HG03342 (cell line): Measurements from ENCODE around the gene CPE.
"Not testable (repeated sequence)": the region's sequence is repeated elsewhere in the genome, so short reads cannot be mapped to it uniquely, and the experiment has no call there.

Experiments
- ATAC-seq: cut with Tn5 transposase; IDR thresholded peaks from one replicate; pipeline ENCODE4 v1.9.1; 2021; ENCODE audit warnings: mild to moderate bottlenecking, moderate library complexity; ENCODE audit not compliant: unreplicated experiment

Gene CPE

GRCh38 chr4:165378745-165379677 lies at the start of gene CPE:
Gene CPE, plus strand, starts transcription at chr4:165379008. Its CDS starts 214 bp downstream, at chr4:165379222.
- peak; percentile 91 for ATAC-seq

GRCh38 chr4:165330071-165330470 lies 48.7 kb upstream of the CPE start:
- ATAC-seq: no peak

- no peak for ATAC-seq
These were observed 48.1 kb upstream of the CPE start for GRCh38 chr4:165330666-165331065.

GRCh38 chr4:165331359-165331758 lies 47.4 kb upstream of the CPE start:
- no peak for ATAC-seq

- no peak for ATAC-seq
These were observed 47.0 kb upstream of the CPE start for GRCh38 chr4:165331823-165332222.

GRCh38 chr4:165332502-165332901 lies 46.3 kb upstream of the CPE start:
- no peak for ATAC-seq

GRCh38 chr4:165335163-165335703 lies 43.6 kb upstream of the CPE start:
- ATAC-seq: no peak

GRCh38 chr4:165336743-165337142 lies 42.1 kb upstream of the CPE start:
- no peak for ATAC-seq

- not testable (repeated sequence) for ATAC-seq
These were observed 36.5 kb upstream of the CPE start for GRCh38 chr4:165342340-165342739.

- ATAC-seq: no peak
These were observed 35.2 kb upstream of the CPE start for GRCh38 chr4:165343353-165344191.

- no peak for ATAC-seq
These were observed 33.0 kb upstream of the CPE start for GRCh38 chr4:165345666-165346417.

- ATAC-seq: no peak
These were observed 30.9 kb upstream of the CPE start for GRCh38 chr4:165347647-165348569.

- ATAC-seq: no peak
These were observed 27.3 kb upstream of the CPE start for GRCh38 chr4:165351359-165352130.

GRCh38 chr4:165355900-165356300 lies 22.9 kb upstream of the CPE start:
- no peak for ATAC-seq

GRCh38 chr4:165359506-165359905 lies 19.3 kb upstream of the CPE start:
- peak; percentile 47 for ATAC-seq

- no peak for ATAC-seq
These were observed 18.6 kb upstream of the CPE start for GRCh38 chr4:165360041-165360695.

- no peak for ATAC-seq
These were observed 17.7 kb upstream of the CPE start for GRCh38 chr4:165360985-165361670.

- ATAC-seq: no peak
These were observed 17.0 kb upstream of the CPE start for GRCh38 chr4:165361810-165362209.
